ENCODE measurements around the gene C11orf52. TPM values are rescaled to one million over a fixed set of nuclear protein-coding genes. Genes with fewer than 3 reads are reported as not detected.

C11orf52 gene
- total RNA-seq, 1 donor from 2014 or later, result 1.8 TPM

- TF ChIP-seq CTCF (conservative IDR thresholded peaks at IDR 0.05), result no peak
- no peak overlapping the region for H3K27ac Mint-ChIP-seq
- H3K4me1 Mint-ChIP-seq (ENCODE audit: unreplicated experiment), result peaks cover 33% of the 10 kb centered on the region
- no peak overlapping the region for H3K4me3 Mint-ChIP-seq
- no peaks in the 10 kb centered on the region for H3K9me3 Mint-ChIP-seq
- H3K27me3 Mint-ChIP-seq, result peaks cover 4% of the 10 kb centered on the region
- DNase-seq (ENCODE audit: extremely low spot score, unreplicated experiment), result no peak
- H3K36me3 Mint-ChIP-seq, result peaks cover 8% of the 10 kb centered on the region
These were observed 23.2 kb downstream of the C11orf52 start for GRCh38 chr11:111941963-111942362.

GRCh38 chr11:111942829-111943228 is 24.1 kb downstream of the C11orf52 start:
- TF ChIP-seq CTCF (conservative IDR thresholded peaks at IDR 0.05), result no peak
- peaks cover 30% of the 10 kb centered on the region for H3K4me1 Mint-ChIP-seq (ENCODE audit: unreplicated experiment)

GRCh38 chr11:111944139-111944538 is 25.4 kb downstream of the C11orf52 start:
- Mint-ChIP-seq H3K9me3 (no peaks in the 10 kb centered on the region), H3K4me3 (no peak overlapping the region), H3K4me1 (ENCODE audit: unreplicated experiment) (peaks cover 18% of the 10 kb centered on the region), H3K27me3 (peaks cover 4% of the 10 kb centered on the region), H3K27ac (peak overlapping the region; percentile 13), H3K36me3 (peaks cover 11% of the 10 kb centered on the region)
- DNase-seq (ENCODE audit: extremely low spot score, unreplicated experiment), result no peak
- TF ChIP-seq CTCF (conservative IDR thresholded peaks at IDR 0.05), result no peak

More at GRCh38 chr11:111942829-111943228, 24.1 kb downstream of the C11orf52 start:
- H3K27me3 Mint-ChIP-seq, result peaks cover 4% of the 10 kb centered on the region
- peaks cover 8% of the 10 kb centered on the region for H3K36me3 Mint-ChIP-seq
- H3K27ac Mint-ChIP-seq, result no peak overlapping the region
- H3K4me3 Mint-ChIP-seq, result no peak overlapping the region
- no peak for DNase-seq (ENCODE audit: extremely low spot score, unreplicated experiment)
- no peaks in the 10 kb centered on the region for H3K9me3 Mint-ChIP-seq

- no peak overlapping the region for H3K27ac Mint-ChIP-seq
- H3K4me1 Mint-ChIP-seq (ENCODE audit: unreplicated experiment), result peaks cover 18% of the 10 kb centered on the region
- no peak for DNase-seq (ENCODE audit: extremely low spot score, unreplicated experiment)
These were observed 25.9 kb downstream of the C11orf52 start for GRCh38 chr11:111944651-111945051.

GRCh38 chr11:111945198-111945597 is 26.5 kb downstream of the C11orf52 start:
- H3K9me3 Mint-ChIP-seq, result no peaks in the 10 kb centered on the region
- H3K27ac Mint-ChIP-seq, result no peak overlapping the region
- H3K4me1 Mint-ChIP-seq (ENCODE audit: unreplicated experiment), result peaks cover 17% of the 10 kb centered on the region
- DNase-seq (ENCODE audit: extremely low spot score, unreplicated experiment), result no peak
- no peak overlapping the region for H3K4me3 Mint-ChIP-seq
- H3K27me3 Mint-ChIP-seq, result peaks cover 3% of the 10 kb centered on the region
- TF ChIP-seq CTCF (conservative IDR thresholded peaks at IDR 0.05), result no peak
- H3K36me3 Mint-ChIP-seq, result peaks cover 19% of the 10 kb centered on the region

More at GRCh38 chr11:111944651-111945051, 25.9 kb downstream of the C11orf52 start:
- Mint-ChIP-seq H3K36me3 (peaks cover 16% of the 10 kb centered on the region), H3K4me3 (no peak overlapping the region), H3K9me3 (no peaks in the 10 kb centered on the region), H3K27me3 (peaks cover 4% of the 10 kb centered on the region)
- no peak for TF ChIP-seq CTCF (conservative IDR thresholded peaks at IDR 0.05)

- DNase-seq (ENCODE audit: extremely low spot score, unreplicated experiment), result no peak
- Mint-ChIP-seq H3K36me3 (peaks cover 19% of the 10 kb centered on the region), H3K27me3 (no peaks in the 10 kb centered on the region), H3K9me3 (no peaks in the 10 kb centered on the region), H3K4me3 (no peak overlapping the region), H3K27ac (no peak overlapping the region), H3K4me1 (ENCODE audit: unreplicated experiment) (peaks cover 13% of the 10 kb centered on the region)
- no peak for TF ChIP-seq CTCF (conservative IDR thresholded peaks at IDR 0.05)
These were observed 27.8 kb downstream of the C11orf52 start for GRCh38 chr11:111946499-111946898.
